A549 (cell line): ENCODE results near the gene TBC1D32. TPM values are rescaled to one million over a fixed set of nuclear protein-coding genes. Genes with fewer than 3 reads are reported as not detected.
"Not testable (repeated sequence)": the region's sequence is repeated elsewhere in the genome, so short reads cannot be mapped to it uniquely, and the experiment has no call there.

Experiments used
- ATAC-seq, 2 experiments: fragments of 200-7000 bp in 1 of 2; fragments of >200 bp in 1 of 2; cut with Nextera tagmentation in 1 of 2; cut with Tn5 transposase in 1 of 2; 3 replicates each; pipeline versions ENCODE4 v1.8.0 to v1.9.1; 2018 to 2020; ENCODE audit warnings: mild to moderate bottlenecking in 1 of 2, moderate library complexity in 1 of 2
- CTCF ChIA-PET: fragments of 300-600 bp; sonication (Branson Sonifier 250); formaldehyde crosslinking; extraction: SDS; loops from one replicate; lab custom pipeline; 2021; ENCODE audit warnings: antibody characterized with exemption, inconsistent platforms; lab: Yijun Ruan, JAX
- POLR2A ChIA-PET: fragments of 350-600 bp; formaldehyde crosslinking; extraction: SDS; loops from one replicate; lab custom pipeline; 2021; ENCODE audit warnings: antibody characterized with exemption, inconsistent platforms; lab: Yijun Ruan, JAX
- DNase-seq, 2 experiments: peaks; one replicate each; pipeline versions ENCODE4 v3.0.0 to v3.0.0-alpha.2; 2011 to 2016; ENCODE audit warnings: low read depth in 1 of 2, low spot score in 1 of 2
- FAIRE-seq: peaks from 2 replicates; lab custom pipeline; 2011; peaks lifted over from hg19 to GRCh38; lab: Jason Lieb, UNC
- H3K27ac ChIP-seq, 2 experiments: fragments of >200 bp; sonication (Bioruptor Twin); formaldehyde crosslinking; 3 replicates each; pipeline ENCODE4 v1.5.1; 2016 to 2017
- H3K4me1 ChIP-seq: fragments of >200 bp; sonication (Bioruptor Twin); formaldehyde crosslinking; 3 replicates; pipeline ENCODE4 v1.6.1; 2016
- H3K4me2 ChIP-seq: fragments of >200 bp; sonication (Bioruptor Twin); formaldehyde crosslinking; 3 replicates; pipeline ENCODE4 v1.6.1; 2016
- H3K4me3 ChIP-seq: fragments of >200 bp; sonication (Bioruptor Twin); formaldehyde crosslinking; 3 replicates; pipeline ENCODE4 v1.5.1; 2016
- H3K9me3 ChIP-seq: fragments of >200 bp; sonication (Bioruptor Twin); formaldehyde crosslinking; 3 replicates; pipeline ENCODE4 v1.6.1; 2016
- EP300 ChIP-seq, 2 experiments: fragments of >200 bp; sonication (Bioruptor Twin); formaldehyde crosslinking; IDR thresholded peaks; 2 replicates in 1 of 2; 3 replicates in 1 of 2; pipeline ENCODE4 v1.6.1; 2016 to 2017
- ESRRA ChIP-seq: fragments of 150-350 bp; IDR thresholded peaks from 2 replicates; pipeline ENCODE4 v1.6.1; 2014; ENCODE audit warnings: mild to moderate bottlenecking, low read length, borderline replicate concordance
- HDAC2 ChIP-seq: fragments of 200-600 bp; sonication (generic); IDR thresholded peaks from 2 replicates; pipeline ENCODE4 v1.6.1; 2016
- HEYL ChIP-seq: fragments of 250-450 bp; sonication (Bioruptor Pico); IDR thresholded peaks from 2 replicates; pipeline ENCODE4 v1.8.0; 2021; ENCODE audit warnings: mild to moderate bottlenecking, moderate library complexity
- HOXB13 ChIP-seq: fragments of 250-450 bp; sonication (Bioruptor Pico); IDR thresholded peaks from 2 replicates; pipeline ENCODE4 v1.5.0; 2020; ENCODE audit warnings: low read depth, mild to moderate bottlenecking, moderate library complexity
- MAFK ChIP-seq: fragments of 450-650 bp; IDR thresholded peaks from 2 replicates; pipeline ENCODE4 v1.6.1; 2014; ENCODE audit not compliant: partially characterized antibody
- NFE2L2 ChIP-seq: fragments of 150-350 bp; conservative IDR thresholded peaks from 2 replicates; pipeline ENCODE4 v1.6.1; 2014; ENCODE audit warnings: low read length
- PHF8 ChIP-seq: fragments of 200-600 bp; sonication (generic); IDR thresholded peaks from 2 replicates; pipeline ENCODE4 v1.6.1; 2016; ENCODE audit warnings: low read depth, mild to moderate bottlenecking, antibody characterized with exemption, moderate library complexity, borderline replicate concordance
- POLR2AphosphoS2 ChIP-seq: conservative IDR thresholded peaks from 2 replicates; pipeline ENCODE4 v1.6.1; 2012; ENCODE audit warnings: low read length, improper control_type of control experiment, inconsistent platforms
- RAD21 ChIP-seq, 2 experiments: fragments of >200 bp in 1 of 2; sonication (Bioruptor Twin) in 1 of 2; formaldehyde crosslinking in 1 of 2; IDR thresholded peaks in 1 of 2; conservative IDR thresholded peaks in 1 of 2; 2 replicates in 1 of 2; 3 replicates in 1 of 2; pipeline ENCODE4 v1.6.1; 2012 to 2018; ENCODE audit warnings: inconsistent platforms in 1 of 2
- RCOR1 ChIP-seq: fragments of 150-350 bp; IDR thresholded peaks from 2 replicates; pipeline ENCODE4 v1.6.1; 2014; ENCODE audit warnings: antibody characterized with exemption, low read length, low read depth
- SMC3 ChIP-seq: fragments of >200 bp; sonication (Bioruptor Twin); formaldehyde crosslinking; IDR thresholded peaks from 3 replicates; pipeline ENCODE4 v1.6.1; 2018; ENCODE audit warnings: inconsistent platforms
- SREBF2 ChIP-seq: fragments of 450-650 bp; IDR thresholded peaks from 2 replicates; pipeline ENCODE4 v1.6.1; 2014; ENCODE audit warnings: mild to moderate bottlenecking, moderate library complexity
- ZSCAN20 ChIP-seq: fragments of 250-450 bp; sonication (Bioruptor Pico); IDR thresholded peaks from 2 replicates; pipeline ENCODE4 v1.8.0; 2022; ENCODE audit warnings: mild to moderate bottlenecking, moderate library complexity
- WGBS: methylation state at CpG from one replicate; pipeline ENCODE4 v1.1.6; 2017; ENCODE audit errors: missing lambda C conversion rate; 5-methylcytosine and 5-hydroxymethylcytosine counted together
- polyA plus RNA-seq, 4 experiments: library from polyadenylated mRNA; depleted of rRNA in 3 of 4; stranded (reverse); fragments of >200 nt; fragmentation: RNase III in 1 of 4; extraction: RNeasy Plus Mini Kit Qiagen cat#74134 plus additional on column Dnase treatment in 1 of 4; gene quantifications; 2 replicates in 3 of 4; 3 replicates in 1 of 4; pipeline ENCODE4 v1.2.3, GENCODE V29; 2011 to 2017
- TF ChIP-seq, protein P1 (sequence below): fragments of 250-450 bp; sonication (Bioruptor Pico); IDR thresholded peaks from 2 replicates; pipeline ENCODE4 v1.5.0; 2021; ENCODE audit warnings: mild to moderate bottlenecking, moderate library complexity, borderline replicate concordance
- TF ChIP-seq, protein P2 (sequence below): fragments of 450-650 bp; IDR thresholded peaks from 2 replicates; pipeline ENCODE4 v1.6.1; 2014; ENCODE audit warnings: antibody characterized with exemption
- TF ChIP-seq, protein P3 (sequence below): IDR thresholded peaks from 2 replicates; pipeline ENCODE4 v1.6.1; 2012
- TF ChIP-seq, protein P4 (sequence below): fragments of >200 bp; sonication (Bioruptor Twin); formaldehyde crosslinking; IDR thresholded peaks from 3 replicates; pipeline ENCODE4 v1.6.1; 2016

TBC1D32 gene
- polyA plus RNA-seq, 2 of the 4 experiments (the other 2 are of a cell fraction): 2.1 to 4.4 TPM

DNA sequence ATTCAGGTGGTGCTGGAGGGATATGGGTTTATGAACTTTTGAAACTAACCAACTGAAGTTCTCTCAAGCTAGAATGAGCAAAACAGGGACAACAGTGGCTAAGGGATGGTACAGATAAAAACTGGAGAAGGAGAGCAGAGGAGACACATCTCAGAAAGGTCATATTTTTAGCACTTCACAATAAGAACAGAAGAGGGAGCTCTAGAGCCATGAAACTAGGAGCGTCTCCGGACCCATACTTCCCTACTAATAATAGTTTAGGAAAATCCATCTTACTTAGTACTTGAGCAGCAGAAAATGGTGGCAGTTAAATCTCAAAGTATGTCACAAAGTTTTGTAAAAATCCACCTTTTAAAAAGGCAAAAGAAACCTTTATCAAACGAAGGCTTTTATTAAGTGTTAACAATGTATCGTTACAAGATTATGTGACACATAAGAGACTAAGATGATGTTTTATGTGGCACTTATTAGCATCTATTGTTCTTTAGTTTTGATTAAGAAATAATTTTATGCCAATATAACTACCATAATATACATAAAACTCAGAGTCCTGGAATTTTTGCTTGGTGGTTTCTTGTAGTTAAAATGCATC lies 278.6 kb downstream of the TBC1D32 start (continued):
- TF ChIP-seq, protein P1, sequence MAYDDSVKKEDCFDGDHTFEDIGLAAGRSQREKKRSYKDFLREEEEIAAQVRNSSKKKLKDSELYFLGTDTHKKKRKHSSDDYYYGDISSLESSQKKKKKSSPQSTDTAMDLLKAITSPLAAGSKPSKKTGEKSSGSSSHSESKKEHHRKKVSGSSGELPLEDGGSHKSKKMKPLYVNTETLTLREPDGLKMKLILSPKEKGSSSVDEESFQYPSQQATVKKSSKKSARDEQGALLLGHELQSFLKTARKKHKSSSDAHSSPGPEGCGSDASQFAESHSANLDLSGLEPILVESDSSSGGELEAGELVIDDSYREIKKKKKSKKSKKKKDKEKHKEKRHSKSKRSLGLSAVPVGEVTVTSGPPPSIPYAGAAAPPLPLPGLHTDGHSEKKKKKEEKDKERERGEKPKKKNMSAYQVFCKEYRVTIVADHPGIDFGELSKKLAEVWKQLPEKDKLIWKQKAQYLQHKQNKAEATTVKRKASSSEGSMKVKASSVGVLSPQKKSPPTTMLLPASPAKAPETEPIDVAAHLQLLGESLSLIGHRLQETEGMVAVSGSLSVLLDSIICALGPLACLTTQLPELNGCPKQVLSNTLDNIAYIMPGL: no peak
- TF ChIP-seq HEYL (CRISPR knock-in tag): no peak
- no peak for TF ChIP-seq PHF8
- no peak for TF ChIP-seq HDAC2
- TF ChIP-seq, protein P2, sequence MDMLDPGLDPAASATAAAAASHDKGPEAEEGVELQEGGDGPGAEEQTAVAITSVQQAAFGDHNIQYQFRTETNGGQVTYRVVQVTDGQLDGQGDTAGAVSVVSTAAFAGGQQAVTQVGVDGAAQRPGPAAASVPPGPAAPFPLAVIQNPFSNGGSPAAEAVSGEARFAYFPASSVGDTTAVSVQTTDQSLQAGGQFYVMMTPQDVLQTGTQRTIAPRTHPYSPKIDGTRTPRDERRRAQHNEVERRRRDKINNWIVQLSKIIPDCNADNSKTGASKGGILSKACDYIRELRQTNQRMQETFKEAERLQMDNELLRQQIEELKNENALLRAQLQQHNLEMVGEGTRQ: no peak
- no peak for TF ChIP-seq ZSCAN20 (CRISPR knock-in tag)
- no peak for TF ChIP-seq ESRRA
- TF ChIP-seq MAFK: no peak
- TF ChIP-seq NFE2L2: no peak
- TF ChIP-seq POLR2AphosphoS2: no peak
- TF ChIP-seq RCOR1: no peak
- TF ChIP-seq, protein P3, sequence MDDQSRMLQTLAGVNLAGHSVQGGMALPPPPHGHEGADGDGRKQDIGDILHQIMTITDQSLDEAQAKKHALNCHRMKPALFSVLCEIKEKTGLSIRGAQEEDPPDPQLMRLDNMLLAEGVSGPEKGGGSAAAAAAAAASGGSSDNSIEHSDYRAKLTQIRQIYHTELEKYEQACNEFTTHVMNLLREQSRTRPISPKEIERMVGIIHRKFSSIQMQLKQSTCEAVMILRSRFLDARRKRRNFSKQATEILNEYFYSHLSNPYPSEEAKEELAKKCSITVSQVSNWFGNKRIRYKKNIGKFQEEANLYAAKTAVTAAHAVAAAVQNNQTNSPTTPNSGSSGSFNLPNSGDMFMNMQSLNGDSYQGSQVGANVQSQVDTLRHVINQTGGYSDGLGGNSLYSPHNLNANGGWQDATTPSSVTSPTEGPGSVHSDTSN: no peak
- no peak for TF ChIP-seq HOXB13 (CRISPR knock-in tag)
- TF ChIP-seq EP300 (IDR thresholded peaks at IDR 0.05): no peak
- TF ChIP-seq, protein P4, sequence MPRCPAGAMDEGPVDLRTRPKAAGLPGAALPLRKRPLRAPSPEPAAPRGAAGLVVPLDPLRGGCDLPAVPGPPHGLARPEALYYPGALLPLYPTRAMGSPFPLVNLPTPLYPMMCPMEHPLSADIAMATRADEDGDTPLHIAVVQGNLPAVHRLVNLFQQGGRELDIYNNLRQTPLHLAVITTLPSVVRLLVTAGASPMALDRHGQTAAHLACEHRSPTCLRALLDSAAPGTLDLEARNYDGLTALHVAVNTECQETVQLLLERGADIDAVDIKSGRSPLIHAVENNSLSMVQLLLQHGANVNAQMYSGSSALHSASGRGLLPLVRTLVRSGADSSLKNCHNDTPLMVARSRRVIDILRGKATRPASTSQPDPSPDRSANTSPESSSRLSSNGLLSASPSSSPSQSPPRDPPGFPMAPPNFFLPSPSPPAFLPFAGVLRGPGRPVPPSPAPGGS: no peak
- no peak for TF ChIP-seq SREBF2
- TF ChIP-seq RAD21 (conservative IDR thresholded peaks at IDR 0.05 in 1 of 2, IDR thresholded peaks at IDR 0.05 in 1 of 2): peak; percentile 72 to 76
- TF ChIP-seq SMC3: peak; percentile 74

DNA sequence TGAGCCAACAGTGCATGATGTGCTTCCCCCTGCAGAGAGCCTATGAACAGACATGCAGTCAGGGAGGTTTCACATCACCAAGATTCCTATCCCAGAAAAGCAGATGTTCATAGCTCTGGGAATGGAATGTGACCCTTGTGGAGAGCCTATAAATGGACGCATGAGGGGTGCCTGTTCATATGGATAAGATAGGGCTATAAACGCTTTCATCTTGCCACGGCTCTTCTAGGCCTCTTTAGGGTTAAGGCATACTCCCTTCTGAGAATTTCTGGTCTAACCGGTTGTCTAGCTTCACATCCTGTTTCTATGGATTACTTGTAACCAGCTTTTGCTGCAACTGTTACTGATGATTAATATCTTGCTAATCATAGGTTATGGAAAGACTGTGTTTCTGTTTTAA lies 285.7 kb downstream of the TBC1D32 start:
- POLR2A ChIA-PET, H3K4me1 ChIP-seq, ATAC-seq, H3K27ac ChIP-seq, H3K4me3 ChIP-seq, CTCF ChIA-PET, DNase-seq, FAIRE-seq, H3K4me2 ChIP-seq, H3K9me3 ChIP-seq: not testable (repeated sequence)
- WGBS: 60% methylated on average over 4 of the region's 4 CpGs

DNA sequence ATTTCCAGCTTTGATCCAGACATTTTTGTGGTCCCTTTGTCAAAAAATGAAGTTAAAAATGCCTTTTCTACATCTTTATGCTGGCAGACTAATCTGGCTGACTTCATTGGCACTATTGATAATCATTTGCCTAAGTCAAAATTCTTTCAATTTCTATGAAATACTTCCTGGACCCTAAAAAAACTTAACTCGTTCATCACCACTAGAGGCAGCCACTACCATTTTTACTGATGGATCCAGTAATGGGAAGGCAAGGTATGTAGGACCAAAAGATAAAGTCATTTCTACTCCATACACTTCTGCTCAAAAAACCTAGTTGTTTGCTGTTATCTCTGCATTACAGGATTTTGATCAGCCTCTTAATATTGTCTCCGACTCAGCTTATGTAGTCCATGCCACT lies 289.4 kb downstream of the TBC1D32 start:
- POLR2A ChIA-PET, CTCF ChIA-PET, H3K4me3 ChIP-seq, H3K4me1 ChIP-seq, FAIRE-seq, ATAC-seq, H3K9me3 ChIP-seq, DNase-seq, H3K27ac ChIP-seq, H3K4me2 ChIP-seq: not testable (repeated sequence)
- 36% methylated on average over 2 of the region's 2 CpGs for WGBS

DNA sequence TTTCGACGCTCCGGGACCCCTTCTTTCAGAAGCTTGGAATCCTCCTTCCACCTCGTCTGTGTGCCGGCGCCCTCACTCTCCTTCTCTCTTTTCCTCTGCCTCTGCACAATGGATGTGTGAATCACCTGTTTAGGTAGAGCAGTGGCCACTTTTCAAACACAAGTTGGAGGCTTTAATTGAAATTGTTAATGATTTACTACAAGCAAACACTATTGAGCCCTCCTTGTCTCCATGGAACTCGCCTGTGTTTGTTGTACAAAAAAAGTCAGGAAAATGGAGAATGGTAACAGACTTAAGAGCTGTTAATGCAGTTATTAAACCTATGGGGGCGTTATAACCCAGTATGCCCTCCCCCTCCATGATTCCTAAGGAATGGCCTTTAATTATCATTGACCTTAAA lies 290.6 kb downstream of the TBC1D32 start:
- CTCF ChIA-PET, H3K9me3 ChIP-seq, ATAC-seq, H3K4me3 ChIP-seq, DNase-seq, H3K4me1 ChIP-seq, H3K4me2 ChIP-seq, POLR2A ChIA-PET, FAIRE-seq, H3K27ac ChIP-seq: not testable (repeated sequence)
- 50% methylated on average over 8 of the region's 8 CpGs for WGBS

DNA sequence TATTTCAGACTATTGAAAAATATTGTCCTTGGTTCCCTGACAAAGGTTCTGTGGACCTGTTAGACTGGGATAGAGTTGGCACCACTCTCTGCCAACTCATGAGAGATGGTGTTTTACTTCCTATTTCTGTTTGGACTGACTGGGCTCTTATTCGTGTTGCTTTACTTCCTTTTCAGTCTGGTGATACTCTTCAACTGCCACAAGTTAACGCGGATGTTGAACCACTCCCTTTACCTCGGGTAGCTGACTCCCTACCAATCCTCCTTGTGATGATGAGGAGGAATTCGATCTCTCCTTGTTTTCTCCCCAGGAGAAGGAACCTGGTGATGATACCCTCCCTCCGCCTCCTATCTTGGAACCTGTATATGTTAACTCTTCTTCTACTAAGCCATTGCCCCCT lies 291.1 kb downstream of the TBC1D32 start:
- DNase-seq, H3K4me1 ChIP-seq, CTCF ChIA-PET, ATAC-seq, H3K9me3 ChIP-seq, H3K4me2 ChIP-seq, FAIRE-seq, H3K27ac ChIP-seq, H3K4me3 ChIP-seq, POLR2A ChIA-PET: not testable (repeated sequence)
- WGBS: 65% methylated on average over 6 of the region's 6 CpGs
